RWPE2 (cell line): Measurements from ENCODE around the gene C19orf38.

ENCODE experiments used
- ATAC-seq: fragments of 200-7000 bp; cut with Tn5 transposase; 3 replicates; pipeline ENCODE4 v1.9.1; 2021; ENCODE audit warnings: low read depth
- DNase-seq: peaks from one replicate; pipeline ENCODE4 v3.0.0-alpha.2; 2020; ENCODE audit warnings: low spot score
- H3K27ac ChIP-seq: fragments of 450-650 bp; 2 replicates; pipeline ENCODE4 v1.5.1; 2017; ENCODE audit warnings: mild to moderate bottlenecking; ENCODE audit not compliant: poor library complexity, severe bottlenecking
- H3K27me3 ChIP-seq: fragments of 250-450 bp; sonication (Bioruptor Pico); 2 replicates; pipeline ENCODE4 v1.5.1; 2021; ENCODE audit warnings: mild to moderate bottlenecking, moderate library complexity; ENCODE audit not compliant: insufficient read depth, poor library complexity, severe bottlenecking
- H3K36me3 ChIP-seq: fragments of 250-450 bp; sonication (Bioruptor Pico); 2 replicates; pipeline ENCODE4 v1.5.1; 2020; ENCODE audit warnings: low read depth, mild to moderate bottlenecking, moderate library complexity
- H3K4me1 ChIP-seq: fragments of 250-450 bp; sonication (Bioruptor Pico); 2 replicates; pipeline ENCODE4 v1.5.1; 2021; ENCODE audit warnings: mild to moderate bottlenecking, moderate library complexity; ENCODE audit not compliant: insufficient read depth, poor library complexity, severe bottlenecking
- H3K4me3 ChIP-seq: fragments of 250-450 bp; sonication (Bioruptor Pico); 2 replicates; pipeline ENCODE4 v1.5.1; 2021; ENCODE audit warnings: mild to moderate bottlenecking, moderate library complexity; ENCODE audit not compliant: severe bottlenecking
- H3K9me3 ChIP-seq: fragments of 250-450 bp; sonication (Bioruptor Pico); 2 replicates; pipeline ENCODE4 v1.5.1; 2021; ENCODE audit warnings: mild to moderate bottlenecking, moderate library complexity; ENCODE audit not compliant: severe bottlenecking
- TF ChIP-seq, protein P1 (sequence below): fragments of 450-650 bp; IDR thresholded peaks from one replicate; pipeline ENCODE4 v1.5.1; 2017; ENCODE audit warnings: mild to moderate bottlenecking, moderate library complexity; ENCODE audit not compliant: poor library complexity, severe bottlenecking

C19orf38 gene

GRCh38 chr19:10895363-10895762 lies 47.1 kb downstream of the C19orf38 start:
- DNase-seq (no peak), ATAC-seq (no peak)
- Histone ChIP-seq H3K4me1 (peaks cover 8% of the 10 kb centered on the region), H3K27ac (no peak overlapping the region), H3K27me3 (no peaks in the 10 kb centered on the region), H3K4me3 (no peak overlapping the region), H3K36me3 (no peaks in the 10 kb centered on the region), H3K9me3 (no peaks in the 10 kb centered on the region)
- TF ChIP-seq, protein P1, sequence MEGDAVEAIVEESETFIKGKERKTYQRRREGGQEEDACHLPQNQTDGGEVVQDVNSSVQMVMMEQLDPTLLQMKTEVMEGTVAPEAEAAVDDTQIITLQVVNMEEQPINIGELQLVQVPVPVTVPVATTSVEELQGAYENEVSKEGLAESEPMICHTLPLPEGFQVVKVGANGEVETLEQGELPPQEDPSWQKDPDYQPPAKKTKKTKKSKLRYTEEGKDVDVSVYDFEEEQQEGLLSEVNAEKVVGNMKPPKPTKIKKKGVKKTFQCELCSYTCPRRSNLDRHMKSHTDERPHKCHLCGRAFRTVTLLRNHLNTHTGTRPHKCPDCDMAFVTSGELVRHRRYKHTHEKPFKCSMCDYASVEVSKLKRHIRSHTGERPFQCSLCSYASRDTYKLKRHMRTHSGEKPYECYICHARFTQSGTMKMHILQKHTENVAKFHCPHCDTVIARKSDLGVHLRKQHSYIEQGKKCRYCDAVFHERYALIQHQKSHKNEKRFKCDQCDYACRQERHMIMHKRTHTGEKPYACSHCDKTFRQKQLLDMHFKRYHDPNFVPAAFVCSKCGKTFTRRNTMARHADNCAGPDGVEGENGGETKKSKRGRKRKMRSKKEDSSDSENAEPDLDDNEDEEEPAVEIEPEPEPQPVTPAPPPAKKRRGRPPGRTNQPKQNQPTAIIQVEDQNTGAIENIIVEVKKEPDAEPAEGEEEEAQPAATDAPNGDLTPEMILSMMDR: no peak

DNA sequence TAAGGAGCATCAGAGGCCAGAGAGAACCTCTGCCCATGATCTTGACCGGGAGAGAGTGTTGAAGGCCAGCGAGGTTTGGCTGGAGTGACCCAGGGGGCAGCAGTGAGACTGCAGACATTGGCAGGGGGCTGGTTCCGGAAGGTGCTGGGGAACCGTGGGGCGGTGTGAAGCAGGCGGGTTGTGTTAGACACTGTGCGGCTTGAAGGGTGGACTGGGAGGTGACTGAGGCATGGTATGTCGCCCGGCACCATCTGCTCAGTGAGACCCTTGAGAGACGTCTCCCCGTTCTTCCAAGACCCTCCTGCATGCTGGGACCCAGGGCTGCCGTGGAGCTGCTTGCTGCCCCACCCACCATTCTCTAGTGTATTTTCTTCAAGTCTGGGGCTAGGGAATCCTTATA lies 47.7 kb downstream of the C19orf38 start:
- no peak overlapping the region for H3K27ac ChIP-seq
- TF ChIP-seq, protein P1: no peak
- H3K36me3 ChIP-seq: no peaks in the 10 kb centered on the region
- H3K27me3 ChIP-seq: no peaks in the 10 kb centered on the region
- no peaks in the 10 kb centered on the region for H3K9me3 ChIP-seq
- no peak overlapping the region for H3K4me3 ChIP-seq
- no peak for ATAC-seq
- peaks cover 8% of the 10 kb centered on the region for H3K4me1 ChIP-seq
- no peak for DNase-seq

DNA sequence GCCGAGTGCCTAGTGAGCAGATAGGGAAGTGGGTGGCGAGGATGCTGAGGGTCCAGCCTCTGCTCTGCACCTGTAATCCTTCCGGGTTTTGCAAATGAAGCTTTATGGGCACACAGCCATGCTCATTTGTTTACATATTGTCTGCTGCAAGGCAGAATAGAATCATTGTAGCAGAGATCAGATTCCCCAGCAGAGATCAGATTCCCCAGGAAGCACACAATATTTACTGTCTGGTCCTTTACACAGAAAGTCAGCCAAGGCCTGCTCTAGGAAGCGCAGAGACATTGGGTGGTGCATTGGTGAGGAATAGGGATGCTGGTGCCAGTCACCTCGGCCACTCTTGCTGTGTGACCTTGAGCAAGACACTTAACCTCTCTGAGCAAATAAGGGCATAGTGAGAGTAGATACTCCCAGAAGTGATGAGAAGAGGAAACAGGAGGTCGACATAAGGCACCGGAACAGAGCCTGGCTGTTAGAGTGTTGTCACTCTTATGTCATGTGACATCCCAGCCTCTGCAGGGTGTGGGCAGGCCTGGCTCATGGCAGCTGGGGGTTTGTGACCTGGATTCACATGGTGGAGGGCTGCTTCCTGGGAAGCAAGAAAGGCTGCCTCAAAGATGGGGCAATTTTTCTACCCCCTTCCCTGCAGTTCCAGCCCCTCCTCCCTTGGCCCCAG lies 48.8 kb downstream of the C19orf38 start:
- no peaks in the 10 kb centered on the region for H3K36me3 ChIP-seq
- H3K9me3 ChIP-seq: no peaks in the 10 kb centered on the region
- ATAC-seq (no peak), DNase-seq (no peak)
- no peaks in the 10 kb centered on the region for H3K27me3 ChIP-seq
- H3K4me1 ChIP-seq: peaks cover 8% of the 10 kb centered on the region
- no peak overlapping the region for H3K4me3 ChIP-seq
- no peak overlapping the region for H3K27ac ChIP-seq
- TF ChIP-seq, protein P1: no peak

DNA sequence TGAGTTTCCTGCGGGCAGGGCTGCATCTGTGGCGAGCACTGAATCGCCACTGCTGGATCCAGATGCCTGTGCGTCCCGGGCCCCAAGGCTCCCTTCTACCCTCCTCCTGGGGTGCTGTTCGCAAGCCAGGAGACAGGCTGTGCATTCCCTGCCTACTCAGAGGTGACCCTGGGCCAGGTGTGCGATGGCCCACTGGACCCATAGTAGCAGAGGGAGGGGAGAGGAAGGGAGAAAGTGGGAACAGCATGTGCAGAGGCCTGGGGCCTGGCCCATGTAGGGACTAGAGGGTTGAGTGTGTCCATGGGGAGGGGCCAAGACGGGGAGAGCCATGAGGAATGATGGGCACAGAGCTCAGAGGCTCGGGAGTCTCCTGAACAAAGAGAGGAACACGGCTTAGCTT lies 50.4 kb downstream of the C19orf38 start:
- H3K27ac ChIP-seq: peak overlapping the region; percentile 39
- no peak for DNase-seq
- peaks cover 8% of the 10 kb centered on the region for H3K4me1 ChIP-seq
- H3K9me3 ChIP-seq: no peaks in the 10 kb centered on the region
- TF ChIP-seq, protein P1: no peak
- no peaks in the 10 kb centered on the region for H3K36me3 ChIP-seq
- ATAC-seq: peak; percentile 37
- no peaks in the 10 kb centered on the region for H3K27me3 ChIP-seq
- H3K4me3 ChIP-seq: no peak overlapping the region

- TF ChIP-seq, protein P1: no peak
- DNase-seq (no peak), ATAC-seq (peak; percentile 84)
- Histone ChIP-seq H3K27me3 (no peaks in the 10 kb centered on the region), H3K9me3 (no peaks in the 10 kb centered on the region), H3K4me3 (no peak overlapping the region), H3K4me1 (peaks cover 8% of the 10 kb centered on the region), H3K27ac (peak overlapping the region; percentile 39), H3K36me3 (no peaks in the 10 kb centered on the region)
These were observed 51.0 kb downstream of the C19orf38 start for GRCh38 chr19:10899151-10899653.
